HG02938 (cell line): Measurements from ENCODE around the gene TBC1D32.
A peak's percentile ranks its signal among the peaks of the same experiment; 100 is the strongest.
"Not testable (repeated sequence)": the region's sequence is repeated elsewhere in the genome, so short reads cannot be mapped to it uniquely, and the experiment has no call there.

ENCODE experiments used
- ATAC-seq: cut with Tn5 transposase; IDR thresholded peaks from one replicate; pipeline ENCODE4 v1.9.1; 2021; ENCODE audit warnings: mild to moderate bottlenecking, moderate library complexity; ENCODE audit not compliant: unreplicated experiment

Gene TBC1D32, protein sequence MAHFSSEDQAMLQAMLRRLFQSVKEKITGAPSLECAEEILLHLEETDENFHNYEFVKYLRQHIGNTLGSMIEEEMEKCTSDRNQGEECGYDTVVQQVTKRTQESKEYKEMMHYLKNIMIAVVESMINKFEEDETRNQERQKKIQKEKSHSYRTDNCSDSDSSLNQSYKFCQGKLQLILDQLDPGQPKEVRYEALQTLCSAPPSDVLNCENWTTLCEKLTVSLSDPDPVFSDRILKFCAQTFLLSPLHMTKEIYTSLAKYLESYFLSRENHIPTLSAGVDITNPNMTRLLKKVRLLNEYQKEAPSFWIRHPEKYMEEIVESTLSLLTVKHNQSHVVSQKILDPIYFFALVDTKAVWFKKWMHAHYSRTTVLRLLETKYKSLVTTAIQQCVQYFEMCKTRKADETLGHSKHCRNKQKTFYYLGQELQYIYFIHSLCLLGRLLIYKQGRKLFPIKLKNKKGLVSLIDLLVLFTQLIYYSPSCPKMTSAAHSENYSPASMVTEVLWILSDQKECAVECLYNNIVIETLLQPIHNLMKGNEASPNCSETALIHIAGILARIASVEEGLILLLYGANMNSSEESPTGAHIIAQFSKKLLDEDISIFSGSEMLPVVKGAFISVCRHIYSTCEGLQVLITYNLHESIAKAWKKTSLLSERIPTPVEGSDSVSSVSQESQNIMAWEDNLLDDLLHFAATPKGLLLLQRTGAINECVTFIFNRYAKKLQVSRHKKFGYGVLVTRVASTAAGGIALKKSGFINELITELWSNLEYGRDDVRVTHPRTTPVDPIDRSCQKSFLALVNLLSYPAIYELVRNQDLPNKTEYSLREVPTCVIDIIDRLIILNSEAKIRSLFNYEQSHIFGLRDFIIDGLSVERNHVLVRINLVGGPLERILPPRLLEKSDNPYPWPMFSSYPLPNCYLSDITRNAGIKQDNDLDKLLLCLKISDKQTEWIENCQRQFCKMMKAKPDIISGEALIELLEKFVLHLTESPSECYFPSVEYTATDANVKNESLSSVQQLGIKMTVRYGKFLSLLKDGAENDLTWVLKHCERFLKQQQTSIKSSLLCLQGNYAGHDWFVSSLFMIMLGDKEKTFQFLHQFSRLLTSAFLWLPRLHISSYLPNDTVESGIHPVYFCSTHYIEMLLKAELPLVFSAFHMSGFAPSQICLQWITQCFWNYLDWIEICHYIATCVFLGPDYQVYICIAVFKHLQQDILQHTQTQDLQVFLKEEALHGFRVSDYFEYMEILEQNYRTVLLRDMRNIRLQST

GRCh38 chr6:121334299-121335086 lies at the start of gene TBC1D32:
TBC1D32 (minus strand) TSS chr6:121334480; CDS start chr6:121334430, 50 bp downstream.
- peak; percentile 93 for ATAC-seq

DNA sequence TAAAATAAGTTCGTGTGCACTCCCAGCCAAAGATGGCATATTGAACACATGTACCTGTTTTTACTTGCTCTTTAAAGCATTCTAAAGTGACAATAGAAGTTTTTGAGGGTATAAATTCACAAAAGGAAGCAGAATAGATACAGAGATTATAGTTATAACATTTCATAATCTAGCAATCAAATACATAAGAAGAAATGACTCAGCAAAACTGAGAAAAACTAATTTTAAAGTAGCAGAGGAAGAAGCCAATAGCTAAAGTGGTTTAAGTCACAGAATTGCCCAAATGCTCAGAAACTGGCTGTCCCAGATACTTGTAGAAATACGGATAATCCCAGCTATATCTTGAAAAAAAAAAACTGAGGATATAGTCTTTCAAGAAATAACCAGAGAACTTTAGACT lies 49.2 kb upstream of the TBC1D32 start:
- no peak for ATAC-seq

GRCh38 chr6:121382467-121383121 lies 48.3 kb upstream of the TBC1D32 start:
- ATAC-seq = no peak

DNA sequence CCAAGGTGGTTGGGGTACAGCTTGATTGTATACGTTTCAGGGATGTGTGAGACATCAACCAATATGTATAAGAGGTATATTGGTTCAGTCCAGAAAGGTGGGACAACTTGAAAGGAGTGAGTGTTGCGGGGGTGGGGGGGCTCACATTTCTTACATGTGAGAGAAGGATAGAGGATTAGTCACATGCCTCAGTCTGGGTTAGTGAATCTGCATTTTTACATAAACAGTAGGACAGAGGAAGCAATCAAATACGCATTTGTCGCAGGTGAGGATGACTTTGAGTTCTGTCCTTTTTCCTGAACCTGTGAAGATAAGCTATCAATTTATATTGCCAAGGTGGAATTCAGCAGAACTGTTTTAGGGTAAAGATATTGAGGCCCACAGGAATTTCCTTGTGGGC lies 42.1 kb upstream of the TBC1D32 start:
- ATAC-seq = no peak

GRCh38 chr6:121374219-121374618 lies 39.9 kb upstream of the TBC1D32 start:
- not testable (repeated sequence) for ATAC-seq

DNA sequence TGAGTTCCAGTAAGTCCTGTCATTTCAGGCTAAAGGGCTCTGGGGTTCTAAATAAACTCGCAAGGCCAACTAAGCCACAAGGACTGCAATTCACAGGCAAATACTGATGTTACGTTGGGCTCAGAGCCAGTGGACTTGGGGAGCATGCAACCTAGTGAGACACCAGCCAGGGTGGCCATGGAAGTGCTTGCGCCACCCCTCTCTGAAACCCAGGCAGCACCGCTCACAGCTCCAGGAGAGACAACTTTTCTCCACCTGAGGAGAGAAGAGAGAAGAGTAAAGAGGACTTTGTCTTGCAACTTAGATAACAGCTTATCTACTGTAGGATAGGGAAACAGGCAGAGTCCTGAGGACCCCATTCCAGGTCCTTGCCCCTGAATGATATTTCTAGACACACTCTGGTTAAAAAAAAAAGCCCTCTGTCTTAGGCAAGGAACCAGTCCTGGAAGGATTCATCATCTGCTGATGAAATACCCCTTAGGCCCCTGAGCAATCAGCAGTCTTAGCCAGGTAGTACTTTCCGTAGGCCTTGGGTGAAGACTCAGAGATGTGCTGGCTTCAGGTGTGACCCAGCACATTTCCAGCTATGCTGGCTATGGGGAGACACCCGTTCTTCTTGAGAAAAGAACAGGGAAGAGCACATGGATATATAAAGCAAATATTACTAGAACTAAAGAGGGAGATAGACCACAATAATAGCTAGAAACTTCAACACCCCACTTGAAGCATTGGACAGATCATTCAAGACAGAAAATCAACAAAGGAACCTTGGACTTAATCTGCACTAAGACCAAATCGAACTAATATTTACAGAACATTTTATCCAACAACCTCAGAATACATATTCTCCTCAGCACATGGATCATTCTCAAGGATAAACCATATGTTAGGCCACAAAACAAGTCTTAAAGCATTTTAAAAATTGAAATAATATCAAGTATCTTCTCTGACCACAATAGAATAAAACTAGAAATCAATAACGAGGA lies 31.5 kb upstream of the TBC1D32 start:
- no peak for ATAC-seq

GRCh38 chr6:121356575-121356974 lies 22.3 kb upstream of the TBC1D32 start:
- no peak for ATAC-seq

DNA sequence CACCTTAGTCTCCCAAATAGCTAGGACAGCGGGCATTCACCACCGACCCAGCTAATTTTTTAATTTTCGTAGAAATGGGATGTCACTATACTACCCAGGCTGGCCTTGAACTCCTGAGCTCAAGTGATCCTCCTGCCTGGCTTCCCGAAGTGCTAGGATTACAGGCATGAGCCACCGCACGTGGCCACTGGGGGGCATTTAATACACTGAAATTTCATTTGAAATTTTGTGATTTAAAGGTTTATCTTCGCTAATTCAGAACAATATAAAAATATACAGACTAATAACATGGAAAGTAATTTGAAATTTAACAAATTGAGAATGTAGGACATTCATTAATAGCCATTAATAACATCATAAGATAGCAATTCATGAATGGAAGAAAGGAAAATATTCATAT lies 20.5 kb upstream of the TBC1D32 start:
- ATAC-seq = no peak

DNA sequence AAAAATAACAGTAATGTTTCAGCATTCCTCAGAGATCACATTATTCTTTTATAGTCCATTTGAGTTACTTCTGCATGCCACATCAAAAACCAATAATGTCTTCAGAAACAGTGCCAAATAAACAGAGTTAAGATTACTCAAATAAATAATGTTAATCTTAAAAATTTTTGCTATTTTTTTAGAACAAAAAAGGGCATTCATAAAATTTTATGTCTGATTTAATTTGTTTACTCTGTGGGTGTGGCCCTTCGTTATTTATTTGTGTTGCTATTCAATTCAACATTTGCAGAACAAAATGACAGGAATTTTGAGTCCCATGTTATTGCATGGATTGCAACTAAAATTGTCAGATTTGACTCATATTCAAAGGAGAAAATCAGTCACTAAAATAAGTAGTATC lies 18.7 kb upstream of the TBC1D32 start:
- no peak for ATAC-seq

GRCh38 chr6:121351916-121352315 lies 17.6 kb upstream of the TBC1D32 start:
- no peak for ATAC-seq

DNA sequence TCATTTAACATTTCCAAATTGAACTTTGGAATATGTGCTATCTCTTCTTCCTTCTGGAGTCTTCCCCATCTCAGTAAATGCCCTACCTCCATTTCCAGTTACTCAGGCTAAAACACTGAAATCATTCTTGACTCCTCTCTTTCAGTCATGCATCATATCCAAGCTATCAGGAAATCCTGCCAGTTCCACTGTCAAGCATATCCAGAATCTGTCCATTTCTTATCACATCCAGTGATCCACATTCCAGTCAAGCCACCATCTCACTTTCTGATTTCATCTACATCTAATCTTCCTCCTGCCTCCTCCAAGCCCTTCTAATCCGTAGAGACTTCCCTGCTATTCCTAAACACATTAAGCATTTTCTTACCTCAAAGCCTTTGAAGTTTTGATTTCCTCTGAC lies 15.3 kb upstream of the TBC1D32 start:
- ATAC-seq = no peak

- ATAC-seq = no peak
Observed at GRCh38 chr6:121347484-121347883, 13.2 kb upstream of the TBC1D32 start.

DNA sequence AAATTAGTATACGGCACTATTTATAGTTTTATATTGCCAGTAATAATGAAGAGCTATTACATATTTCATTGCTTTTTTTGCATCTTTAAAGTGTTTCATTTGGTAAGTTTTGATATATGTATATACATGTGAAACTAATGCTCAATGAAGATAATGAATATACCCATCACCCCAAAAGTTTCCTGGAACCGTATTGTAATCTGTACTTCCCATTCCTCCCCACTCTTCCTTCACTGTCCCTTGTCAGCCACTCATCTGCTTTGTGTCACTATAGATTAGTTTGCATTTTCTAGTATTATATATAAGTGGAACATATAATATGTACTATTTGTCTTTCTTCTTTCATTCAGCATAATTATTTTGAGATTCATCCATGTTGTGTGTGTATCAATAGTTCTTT lies 10.3 kb upstream of the TBC1D32 start:
- no peak for ATAC-seq

DNA sequence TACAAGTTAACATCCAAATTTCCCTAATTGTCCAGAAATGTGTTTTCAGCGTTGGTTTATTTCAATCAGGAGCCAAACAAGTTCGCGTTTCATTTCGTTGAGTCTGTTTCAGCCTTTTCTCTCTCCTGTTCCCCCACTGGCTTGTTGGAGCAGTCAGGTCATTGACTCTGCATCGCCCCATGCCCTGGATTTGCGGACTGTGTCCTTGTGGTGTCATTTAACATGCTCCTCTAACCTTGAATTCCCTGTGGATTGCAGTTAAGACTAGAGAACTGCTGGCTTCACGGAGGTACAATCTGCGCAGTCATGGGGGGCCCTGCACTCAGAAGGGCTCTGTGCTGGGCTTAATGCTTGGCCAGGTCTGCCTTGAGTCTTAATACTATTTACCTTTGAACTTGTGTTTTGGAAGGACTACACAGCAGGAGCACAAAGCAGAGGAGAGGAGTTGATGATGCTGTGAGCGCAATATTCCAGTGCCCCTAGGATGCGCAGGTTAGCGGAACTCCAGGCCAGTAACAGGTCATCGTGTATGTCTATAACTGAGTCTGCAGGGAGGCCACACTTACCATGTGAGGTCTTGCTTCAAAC lies 5.5 kb upstream of the TBC1D32 start:
- ATAC-seq = no peak

GRCh38 chr6:121338956-121339355 lies 4.7 kb upstream of the TBC1D32 start:
- ATAC-seq = no peak

- ATAC-seq = no peak
Observed at GRCh38 chr6:121338366-121338765, 4.1 kb upstream of the TBC1D32 start.

- no peak for ATAC-seq
Observed at GRCh38 chr6:121335087-121336008, 1.1 kb upstream of the TBC1D32 start.
